ENCODE data around the gene ARAP2. TPM values are rescaled to one million over a fixed set of nuclear protein-coding genes. Genes with fewer than 3 reads are reported as not detected.

Gene ARAP2
- total and polyA plus RNA-seq, 9 of the 15 experiments (the other 6 are each of a cell fraction or from before 2014, with no cell fraction given) = 0.03 to 0.35 (median 0.11) TPM; not detected in 4

- WGBS (ENCODE audit: insufficient coverage, low coverage, missing lambda C conversion rate) = 0% methylated on average over 1 of the region's 1 CpG
- Histone ChIP-seq H2AFZ (ENCODE audit: low read depth, low read length) (no peak overlapping the region), H3K9me1 (ENCODE audit: control insufficient read depth, insufficient read depth, low read length) (no peaks in the 10 kb centered on the region), H3K4me2 (ENCODE audit: insufficient read depth, low read length) (no peak overlapping the region), H3K9ac (ENCODE audit: insufficient read depth in 1 of 2, low read depth in 2 of 2, low read length in 2 of 2) (no peak overlapping the region), H3K27me3 (ENCODE audit: control insufficient read depth in 2 of 2, insufficient read depth in 2 of 2, low read length in 2 of 2) (no peaks in the 10 kb centered on the region), H4K20me1 (replicated peaks; ENCODE audit: control insufficient read depth, insufficient read depth, low read length) (no peaks in the 10 kb centered on the region), H3K4me3 (no peak overlapping the region), H3K79me2 (ENCODE audit: control insufficient read depth, insufficient read depth, low read length) (no peaks in the 10 kb centered on the region), H3K9me3 (replicated peaks; ENCODE audit: control insufficient read depth, insufficient read depth, low read depth, low read length) (no peaks in the 10 kb centered on the region), H3K36me3 (ENCODE audit: control insufficient read depth, insufficient read depth, low read length) (no peaks in the 10 kb centered on the region), H3K27ac (ENCODE audit: extremely low read depth, low read depth, low read length) (no peak overlapping the region), H3K4me1 (replicated peaks in 1 of 2; ENCODE audit: control insufficient read depth in 2 of 2, insufficient read depth in 2 of 2, low read length in 2 of 2) (no peaks in the 10 kb centered on the region)
- intact Hi-C loops (cut with micrococcal nuclease) = no loop called here
- POLR2A ChIA-PET = no interaction called here
- no TSS peak for BruUV-seq (replicated peaks)
- no peak for DNase-seq (ENCODE audit: extremely low read depth in 1 of 4, low spot score in 3 of 4)
- in situ Hi-C loops (cut with MboI) = no loop called here
- CTCF ChIA-PET (ENCODE audit: low intra/inter-chr PET ratio) = no interaction called here
- no peak for ATAC-seq
- no peak for FAIRE-seq
- TF ChIP-seq PTBP1 (IDR thresholded peaks at IDR 0.05; ENCODE audit: low read depth, low read length) = no peak
- TF ChIP-seq BRD9 (IDR thresholded peaks at IDR 0.05; ENCODE audit: low read depth, partially characterized antibody) = no peak
- no peak for TF ChIP-seq SMAD1 (IDR thresholded peaks at IDR 0.05; ENCODE audit: low read depth, low read length, partially characterized antibody)
- no peak for TF ChIP-seq MAZ (CRISPR knock-in tag; conservative IDR thresholded peaks at IDR 0.05 in 1 of 2, IDR thresholded peaks at IDR 0.05 in 1 of 2)
- TF ChIP-seq KAT8 (IDR thresholded peaks at IDR 0.05; ENCODE audit: low read depth) = no peak
- TF ChIP-seq, protein P1, sequence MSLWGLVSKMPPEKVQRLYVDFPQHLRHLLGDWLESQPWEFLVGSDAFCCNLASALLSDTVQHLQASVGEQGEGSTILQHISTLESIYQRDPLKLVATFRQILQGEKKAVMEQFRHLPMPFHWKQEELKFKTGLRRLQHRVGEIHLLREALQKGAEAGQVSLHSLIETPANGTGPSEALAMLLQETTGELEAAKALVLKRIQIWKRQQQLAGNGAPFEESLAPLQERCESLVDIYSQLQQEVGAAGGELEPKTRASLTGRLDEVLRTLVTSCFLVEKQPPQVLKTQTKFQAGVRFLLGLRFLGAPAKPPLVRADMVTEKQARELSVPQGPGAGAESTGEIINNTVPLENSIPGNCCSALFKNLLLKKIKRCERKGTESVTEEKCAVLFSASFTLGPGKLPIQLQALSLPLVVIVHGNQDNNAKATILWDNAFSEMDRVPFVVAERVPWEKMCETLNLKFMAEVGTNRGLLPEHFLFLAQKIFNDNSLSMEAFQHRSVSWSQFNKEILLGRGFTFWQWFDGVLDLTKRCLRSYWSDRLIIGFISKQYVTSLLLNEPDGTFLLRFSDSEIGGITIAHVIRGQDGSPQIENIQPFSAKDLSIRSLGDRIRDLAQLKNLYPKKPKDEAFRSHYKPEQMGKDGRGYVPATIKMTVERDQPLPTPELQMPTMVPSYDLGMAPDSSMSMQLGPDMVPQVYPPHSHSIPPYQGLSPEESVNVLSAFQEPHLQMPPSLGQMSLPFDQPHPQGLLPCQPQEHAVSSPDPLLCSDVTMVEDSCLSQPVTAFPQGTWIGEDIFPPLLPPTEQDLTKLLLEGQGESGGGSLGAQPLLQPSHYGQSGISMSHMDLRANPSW (CRISPR knock-in tag; IDR thresholded peaks at IDR 0.05) = no peak
- TF ChIP-seq GATAD2A (IDR thresholded peaks at IDR 0.05) = no peak
- no peak for TF ChIP-seq SP2 (IDR thresholded peaks at IDR 0.05; ENCODE audit: extremely low read depth, low read depth, low read length, poor library complexity, severe bottlenecking)
- no peak for TF ChIP-seq ATF3 (IDR thresholded peaks at IDR 0.05)
- no peak for TF ChIP-seq ATF3 (CRISPR knock-in tag; conservative IDR thresholded peaks at IDR 0.05)
- TF ChIP-seq ZNF584 (CRISPR knock-in tag; IDR thresholded peaks at IDR 0.05; ENCODE audit: low read depth) = no peak
- no peak for TF ChIP-seq MEIS2 (IDR thresholded peaks at IDR 0.05; ENCODE audit: partially characterized antibody)
- TF ChIP-seq ZNF224 (CRISPR knock-in tag; IDR thresholded peaks at IDR 0.05) = no peak
- no peak for TF ChIP-seq ZNF76 (CRISPR knock-in tag; IDR thresholded peaks at IDR 0.05; ENCODE audit: borderline replicate concordance)
- TF ChIP-seq FOXP1 (CRISPR knock-in tag; IDR thresholded peaks at IDR 0.05) = no peak
- no peak for TF ChIP-seq L3MBTL2 (IDR thresholded peaks at IDR 0.05)
- TF ChIP-seq ZNF384 (IDR thresholded peaks at IDR 0.05; ENCODE audit: low read depth, low read length) = no peak
- TF ChIP-seq ZMIZ1 (IDR thresholded peaks at IDR 0.05; ENCODE audit: low read depth in 2 of 2, low read length in 2 of 2) = no peak
These were observed 101.8 kb downstream of the ARAP2 start for GRCh38 chr4:36142504-36142903.
